CD4-positive, alpha-beta T cell treated with Interleukin-6 at 100 ng/mL for 8 hours (primary cell): ENCODE results near the gene SP2.

Experiments used
- DNase-seq: peaks from one replicate; pipeline ENCODE4 v3.0.0-alpha.2; 2020; ENCODE audit warnings: mixed read lengths, low spot score

SP2 gene

DNA sequence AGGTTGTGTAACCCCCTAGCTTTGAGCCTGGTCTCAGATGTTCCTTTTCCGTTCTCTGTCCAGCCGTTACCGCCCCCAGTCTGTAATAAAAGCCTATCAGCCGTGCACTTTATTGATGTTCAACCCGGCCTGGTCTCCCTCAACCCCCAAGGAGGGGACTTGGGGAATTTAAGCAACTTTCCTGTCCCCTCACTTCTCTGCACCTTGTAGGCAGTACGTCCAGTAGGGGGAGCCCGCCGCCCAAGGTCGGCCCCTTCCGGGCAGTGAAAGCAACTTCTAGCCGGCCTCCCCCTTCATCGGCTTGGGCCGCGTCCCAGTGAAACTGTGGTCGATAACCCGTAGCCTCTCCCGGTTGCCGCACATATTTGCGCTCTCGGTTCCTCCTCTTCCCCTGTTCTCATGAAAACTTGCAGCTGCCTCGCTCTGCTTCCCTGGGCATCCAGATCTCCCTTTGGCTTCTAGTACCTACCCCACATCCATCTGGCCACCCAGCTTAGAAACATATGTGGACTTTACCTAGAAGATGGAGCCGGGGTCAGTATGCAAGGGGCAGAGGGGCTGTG lies 53.2 kb downstream of the SP2 start:
- peak; percentile 77 for DNase-seq

GRCh38 chr17:47949946-47950345 lies 53.9 kb downstream of the SP2 start:
- DNase-seq = peak; percentile 7

- DNase-seq = no peak
Observed at GRCh38 chr17:47950448-47950847, 54.4 kb downstream of the SP2 start.

DNA sequence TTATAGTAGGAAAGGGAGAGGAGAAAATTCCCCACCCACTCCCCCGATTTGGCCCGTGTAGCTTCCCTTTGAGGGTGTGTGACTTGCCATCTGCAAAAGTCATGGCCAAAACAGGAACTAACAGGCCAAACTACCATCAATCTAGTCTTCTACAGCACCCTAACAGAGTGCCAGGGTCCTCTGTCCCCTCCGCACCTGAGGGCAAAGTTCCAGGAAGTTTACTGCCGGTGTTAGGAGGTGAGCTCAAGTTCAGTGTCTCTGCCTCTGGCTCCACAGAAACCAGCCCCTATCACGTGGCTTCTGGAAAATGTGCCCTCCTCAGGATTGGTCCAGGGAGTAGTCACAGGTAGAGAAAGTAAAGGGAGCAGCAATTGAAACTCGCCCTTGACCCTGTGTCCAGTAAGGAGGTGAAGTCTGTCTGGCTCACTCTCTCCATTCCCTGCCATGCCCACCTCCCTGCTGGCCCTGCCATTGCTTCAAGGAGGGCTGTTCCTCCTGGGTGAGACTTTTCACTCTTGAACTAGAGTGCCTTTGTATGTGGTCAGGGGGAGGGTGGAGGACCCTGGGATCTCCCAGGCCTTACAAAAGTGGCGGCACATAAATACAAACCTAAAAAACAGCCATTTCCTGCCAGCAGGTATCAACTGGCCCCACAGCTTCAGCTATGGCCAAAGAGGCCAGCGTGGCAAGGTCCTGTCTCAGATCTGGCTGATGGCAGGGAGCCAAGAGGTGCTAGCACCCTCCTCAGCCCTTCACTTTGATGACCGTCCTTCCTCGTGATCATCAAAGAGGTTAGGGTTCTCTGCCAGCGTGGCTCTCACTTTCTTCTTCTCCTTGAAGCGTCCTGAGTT lies 56.4 kb downstream of the SP2 start:
- DNase-seq = no peak

DNA sequence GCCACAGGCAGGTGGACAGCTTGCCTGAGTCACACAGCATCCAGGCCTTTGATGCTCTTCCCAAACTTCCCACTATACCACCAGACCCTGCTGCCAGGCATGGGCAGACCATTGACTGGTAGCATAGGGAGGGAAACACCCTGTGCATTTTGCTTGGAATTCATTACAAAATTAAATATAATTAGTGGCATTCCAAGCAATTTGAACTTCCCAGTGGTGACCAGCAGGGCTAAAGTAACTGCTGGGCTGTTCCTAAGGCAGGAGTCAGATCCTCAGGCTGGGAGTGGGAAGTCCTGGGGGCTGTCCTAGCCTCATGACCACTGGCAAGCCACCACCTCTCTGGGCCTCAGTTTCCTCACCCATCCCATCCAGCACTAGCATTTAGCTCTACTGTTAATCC lies 57.9 kb downstream of the SP2 start:
- DNase-seq = no peak

GRCh38 chr17:47955497-47956461 lies 59.7 kb downstream of the SP2 start:
- DNase-seq = no peak

- no peak for DNase-seq
Observed at GRCh38 chr17:47956791-47957590, 61.0 kb downstream of the SP2 start.

- DNase-seq = no peak
Observed at GRCh38 chr17:47957591-47958490, 61.8 kb downstream of the SP2 start, which contains the start of gene PRR15L. Gene PRR15L (minus strand): TSS chr17:47957883. CDS start chr17:47953234, 4,649 bp downstream.

DNA sequence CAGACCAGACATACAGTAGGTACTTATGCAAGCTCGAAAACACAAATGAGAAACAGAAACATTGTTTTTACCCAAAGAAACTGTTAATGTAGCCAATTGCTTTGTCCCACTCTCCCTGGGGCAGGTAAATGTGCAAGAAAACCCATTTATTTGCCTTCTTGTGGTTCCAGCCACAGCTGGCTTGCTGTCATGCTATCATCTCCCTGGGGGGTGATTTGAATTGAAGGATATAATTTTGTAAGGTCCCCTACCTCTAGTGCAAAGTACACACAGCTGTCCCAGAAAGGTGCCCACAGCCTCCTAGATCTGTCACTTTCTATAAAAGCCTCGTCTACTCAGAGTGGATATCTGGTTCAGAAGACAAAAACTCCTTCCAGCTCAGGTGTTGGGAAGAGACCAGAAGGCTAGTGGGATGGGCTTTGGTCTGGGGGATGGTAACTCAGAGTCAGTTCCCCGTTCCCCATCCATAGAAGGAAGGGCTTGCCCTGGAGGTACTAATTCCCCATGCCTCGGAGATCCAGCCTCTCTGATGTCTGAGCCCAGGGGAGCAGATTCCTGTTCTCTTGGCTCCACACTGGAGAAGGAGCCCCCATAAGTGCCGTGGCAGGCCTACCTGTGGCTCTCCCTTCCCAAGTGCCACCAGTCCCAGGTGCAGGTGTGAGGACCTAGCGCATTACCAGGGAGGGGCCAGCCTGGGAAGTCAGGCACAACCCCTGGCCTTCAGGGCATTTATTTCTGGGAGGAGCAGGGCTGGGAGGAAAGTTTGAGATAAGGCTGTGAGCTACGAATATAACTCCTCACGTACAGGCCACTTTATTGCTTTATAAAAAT lies 64.0 kb downstream of the SP2 start:
- DNase-seq = no peak

- DNase-seq = no peak
Observed at GRCh38 chr17:47961406-47961805, 65.4 kb downstream of the SP2 start.

GRCh38 chr17:47962901-47963300 lies 66.9 kb downstream of the SP2 start:
- no peak for DNase-seq

GRCh38 chr17:47964856-47965255 lies 68.8 kb downstream of the SP2 start:
- no peak for DNase-seq

- DNase-seq = no peak
Observed at GRCh38 chr17:47966079-47966519, 70.1 kb downstream of the SP2 start.

DNA sequence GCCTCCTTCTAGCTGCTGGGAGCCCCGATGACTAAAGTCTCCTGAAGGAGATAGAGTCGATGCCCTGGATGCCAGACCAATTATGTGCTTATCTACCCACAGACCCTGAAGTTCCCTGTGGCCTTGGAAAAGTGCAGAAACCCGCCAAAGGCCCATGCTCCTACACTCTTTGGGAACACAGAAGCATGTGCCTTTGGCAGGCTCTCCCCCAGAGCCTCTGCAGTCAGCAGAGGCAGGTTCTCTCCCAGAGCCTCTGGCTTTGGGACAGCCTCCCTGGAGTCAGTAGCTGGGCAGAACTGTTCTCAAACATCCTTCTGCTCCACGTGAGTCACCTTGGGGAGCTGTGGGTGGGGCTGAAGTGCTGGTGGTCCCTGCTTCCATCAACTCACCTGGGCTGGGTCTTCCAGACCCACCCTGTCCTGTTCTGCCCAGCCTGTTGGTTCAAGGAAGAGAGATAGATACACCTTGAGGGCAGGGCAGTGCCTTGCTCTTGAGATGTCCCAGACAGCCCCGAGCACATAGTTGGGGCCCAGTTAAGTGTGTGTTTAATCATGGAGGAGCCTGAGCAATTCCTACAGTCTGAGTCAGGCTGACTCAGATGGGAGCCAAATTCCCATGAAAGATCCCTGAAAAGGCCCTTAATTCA lies 71.7 kb downstream of the SP2 start:
- no peak for DNase-seq

- no peak for DNase-seq
Observed at GRCh38 chr17:47968836-47969235, 72.8 kb downstream of the SP2 start.

GRCh38 chr17:47969930-47970724 lies 74.1 kb downstream of the SP2 start:
- no peak for DNase-seq

GRCh38 chr17:47970725-47971499 lies 74.9 kb downstream of the SP2 start, which contains the start of gene CDK5RAP3:
Gene CDK5RAP3 (plus strand): TSS chr17:47971113. CDS start chr17:47971147, 34 bp downstream.
- DNase-seq = peak; percentile 99
